ENCODE results near the gene COL9A3.
"Not testable (repeated sequence)": the region's sequence is repeated elsewhere in the genome, so short reads cannot be mapped to it uniquely, and the experiment has no call there.

The COL9A3 gene

DNA sequence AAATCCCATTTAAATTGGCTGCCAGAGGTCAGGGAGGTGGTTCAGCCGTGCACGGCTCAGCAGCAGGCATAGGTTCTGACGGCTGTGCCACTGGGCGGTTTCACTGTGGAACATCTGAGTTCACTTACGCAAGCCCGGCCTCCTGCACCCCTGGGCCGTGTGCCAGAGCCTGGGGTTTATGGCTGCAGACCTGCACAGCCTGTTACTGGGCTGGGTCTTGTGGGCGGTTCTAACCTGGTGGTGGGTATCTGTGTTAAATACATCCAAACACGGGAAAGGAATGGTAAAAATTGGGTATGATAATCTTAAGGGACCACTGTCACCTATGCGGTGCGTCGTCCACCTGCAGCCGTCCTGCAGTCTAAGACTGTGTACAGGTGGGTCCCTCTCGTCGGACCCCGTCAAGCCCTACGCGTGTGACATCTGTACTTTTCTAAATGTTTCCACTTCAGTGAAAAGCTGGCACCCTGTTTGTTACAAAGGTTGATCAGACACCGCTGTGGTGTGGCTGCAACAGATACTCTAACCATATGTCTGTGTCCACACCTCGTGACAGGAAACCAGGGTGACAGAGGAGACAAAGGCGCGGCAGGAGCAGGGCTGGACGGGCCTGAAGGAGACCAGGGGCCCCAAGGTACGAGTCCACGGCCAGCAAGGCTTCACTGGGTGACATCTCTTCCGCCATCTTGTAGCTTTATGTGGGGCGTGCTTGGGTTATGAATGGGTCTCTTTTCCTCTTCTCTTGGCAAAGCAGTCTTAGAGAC, 21.5 kb downstream of the COL9A3 start:
- peak; percentile 93 for DNase-seq

- no peak for DNase-seq
Measured at GRCh38 chr20:62839261-62839660, 22.4 kb downstream of the COL9A3 start.

DNA sequence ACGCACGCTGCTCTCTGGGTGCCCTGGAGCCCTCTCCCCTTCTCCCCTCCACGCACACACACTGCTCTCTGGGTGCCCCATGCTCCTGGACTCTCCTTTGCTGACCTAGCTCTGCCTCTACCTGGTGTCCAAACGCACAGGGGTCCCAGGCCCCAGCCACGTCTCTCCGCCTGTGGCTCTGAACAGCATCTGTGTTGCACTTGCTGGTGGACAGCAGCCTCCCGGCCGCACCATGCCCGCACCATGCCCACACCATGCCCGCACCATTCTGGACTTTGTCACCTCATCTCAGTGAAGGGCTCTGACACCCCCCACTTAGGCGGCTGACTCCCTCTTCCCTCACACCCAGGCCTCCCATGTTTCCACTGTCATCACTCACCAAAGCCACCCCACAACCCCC, 23.0 kb downstream of the COL9A3 start:
- DNase-seq = no peak

DNA sequence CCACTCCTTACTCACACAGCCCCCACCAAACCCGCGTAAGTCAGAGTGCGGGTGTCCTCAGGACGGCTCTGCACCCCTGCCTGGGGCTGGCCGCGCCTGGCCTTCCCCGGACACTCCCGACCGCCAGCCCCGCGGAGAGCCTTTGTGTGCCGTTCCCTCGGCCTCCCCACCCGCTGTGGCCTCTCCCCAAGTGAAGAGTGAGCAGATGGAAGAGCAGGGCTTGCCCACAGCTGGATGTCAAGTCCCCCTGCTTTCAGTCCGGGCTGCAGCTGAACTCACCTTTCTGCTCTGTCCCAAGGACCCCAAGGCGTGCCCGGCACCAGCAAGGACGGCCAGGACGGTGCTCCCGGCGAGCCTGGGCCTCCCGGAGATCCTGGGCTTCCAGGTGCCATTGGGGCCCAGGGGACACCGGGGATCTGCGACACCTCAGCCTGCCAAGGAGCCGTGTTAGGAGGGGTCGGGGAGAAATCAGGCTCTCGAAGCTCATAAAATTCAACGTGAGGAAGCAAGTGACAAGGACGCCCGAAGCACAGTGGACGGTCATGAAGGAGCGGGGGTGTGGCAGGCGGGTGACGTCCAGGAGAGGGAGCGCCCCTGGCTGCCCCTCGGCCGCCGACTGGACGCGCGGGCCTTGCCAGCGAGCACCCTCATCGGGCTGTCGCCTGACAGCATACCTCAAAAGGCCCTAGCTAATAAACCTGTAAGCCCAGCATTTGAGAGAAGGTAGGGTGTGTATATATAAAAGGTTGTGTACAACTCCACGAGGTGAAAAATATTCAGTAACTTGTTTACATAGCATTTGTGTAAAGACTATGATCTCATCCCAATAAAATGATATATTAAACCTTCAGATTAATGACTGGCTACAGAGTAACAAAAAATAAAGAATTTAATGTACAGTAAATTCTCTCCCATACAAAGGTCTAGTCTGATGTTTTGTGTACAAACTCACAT, 23.7 kb downstream of the COL9A3 start:
- no peak for DNase-seq

- no peak for DNase-seq
Measured at GRCh38 chr20:62841705-62842212, 24.9 kb downstream of the COL9A3 start.

GRCh38 chr20:62843656-62844055, 26.8 kb downstream of the COL9A3 start:
- DNase-seq = no peak

DNA sequence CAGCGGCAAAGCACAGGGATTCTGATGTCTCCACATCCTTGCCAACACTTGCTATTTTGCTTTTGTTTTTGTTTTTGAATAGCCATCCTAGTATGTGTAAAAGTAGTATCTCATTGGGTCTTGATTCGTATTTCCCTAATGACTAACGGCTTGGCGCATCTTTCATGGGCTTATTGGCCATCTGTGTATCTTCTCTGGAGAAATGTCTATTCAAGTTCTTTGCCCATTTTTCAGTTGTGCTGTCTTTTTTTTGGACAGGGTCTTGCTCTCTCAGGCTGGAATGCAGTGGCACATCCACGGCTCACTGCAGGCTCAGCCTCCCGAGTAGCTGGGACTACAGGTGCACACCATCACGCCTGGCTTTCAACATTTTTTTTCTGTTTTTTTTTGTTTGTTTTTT, 27.3 kb downstream of the COL9A3 start:
- no peak for DNase-seq

GRCh38 chr20:62845416-62846160, 28.7 kb downstream of the COL9A3 start:
- peak; percentile 34 for DNase-seq

- DNase-seq = peak; percentile 96
Measured at GRCh38 chr20:62846166-62846890, 29.5 kb downstream of the COL9A3 start.

DNA sequence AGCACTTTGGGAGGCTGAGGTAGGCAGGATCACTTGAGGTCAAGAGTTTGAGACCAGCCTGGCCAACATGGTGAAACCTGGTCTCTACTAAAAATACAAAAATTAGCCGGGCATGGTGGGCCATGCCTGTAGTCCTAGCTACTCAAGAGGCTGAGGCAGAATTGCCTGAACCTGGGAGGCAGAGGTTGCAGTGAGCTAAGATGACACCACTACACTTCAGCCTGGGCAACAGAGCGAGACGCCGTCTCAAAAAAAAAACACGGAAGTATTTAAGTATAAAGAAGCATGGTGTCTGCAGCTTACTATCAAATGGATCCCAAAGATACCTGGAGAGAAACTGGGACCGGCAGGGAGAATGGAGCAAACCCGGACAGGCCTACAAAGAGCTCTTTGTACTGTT, 32.1 kb downstream of the COL9A3 start:
- not testable (repeated sequence) for DNase-seq

DNA sequence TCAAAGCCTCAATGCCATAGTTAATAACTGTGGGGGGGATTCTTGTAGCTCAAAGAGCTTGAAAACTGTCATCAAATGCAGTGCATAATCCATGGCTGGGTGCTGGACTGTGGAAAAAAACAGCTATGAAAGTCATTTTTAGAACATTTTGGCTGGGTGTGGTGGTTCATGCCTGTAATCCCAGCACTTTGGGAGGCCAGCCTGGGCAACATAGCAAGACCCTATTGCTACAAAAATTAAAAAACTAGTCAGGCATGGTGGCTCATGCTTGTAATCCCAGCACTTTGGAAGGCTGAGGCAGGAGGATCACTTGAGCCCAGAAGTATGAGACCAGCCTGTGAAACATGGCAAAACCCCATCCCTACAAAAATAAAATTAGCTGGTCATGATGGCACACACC, 32.6 kb downstream of the COL9A3 start:
- no peak for DNase-seq

DNA sequence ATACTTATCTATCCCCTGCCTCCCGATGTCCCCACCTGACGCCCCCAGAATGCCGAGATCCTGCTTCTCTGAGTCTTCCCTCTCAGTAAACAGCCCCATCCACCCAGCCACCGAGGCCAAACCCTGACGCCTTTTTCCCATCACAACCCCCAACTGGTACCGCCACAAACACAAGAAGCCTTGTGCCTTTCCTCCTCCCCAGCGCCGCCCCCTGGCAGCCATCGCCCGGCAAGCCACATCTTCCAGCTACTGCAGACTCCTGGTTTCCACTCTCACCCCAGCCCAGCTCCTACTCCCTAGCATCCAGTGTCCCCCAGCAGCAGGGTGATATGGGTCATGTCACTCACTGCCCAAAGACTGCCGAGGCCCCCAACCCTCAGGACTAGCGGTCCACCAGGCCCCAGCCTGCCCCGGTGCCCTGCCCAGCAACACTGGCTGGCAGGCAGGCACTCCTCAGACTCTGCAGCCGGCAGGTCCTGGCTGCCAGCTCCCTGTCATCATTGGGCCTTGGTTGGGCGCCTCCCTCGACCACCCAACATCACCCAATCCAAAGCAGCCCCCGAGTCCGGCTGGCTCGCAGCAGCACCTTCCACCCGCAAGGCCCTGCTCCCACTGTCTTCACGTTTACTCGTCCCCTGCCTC, 33.6 kb downstream of the COL9A3 start:
- DNase-seq = no peak

DNA sequence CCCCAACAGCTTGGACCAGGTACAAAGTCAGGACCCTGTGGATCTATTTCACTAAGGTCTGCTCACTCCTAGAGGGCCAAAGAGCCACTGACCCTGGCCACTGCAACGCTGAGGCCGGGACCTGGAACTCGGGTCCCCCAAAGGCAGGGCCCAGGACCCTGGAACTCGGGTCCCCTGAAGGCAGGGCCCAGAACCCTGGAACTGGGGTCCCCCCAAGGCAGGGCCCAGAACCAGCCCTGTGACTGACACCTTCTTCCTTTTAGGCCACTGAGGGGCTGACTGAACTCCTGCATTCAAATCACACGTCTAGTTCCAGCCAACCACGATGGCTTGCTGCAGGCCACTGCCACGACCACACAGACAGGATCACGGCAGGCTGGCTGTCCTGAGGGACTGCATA, 35.3 kb downstream of the COL9A3 start:
- no peak for DNase-seq

DNA sequence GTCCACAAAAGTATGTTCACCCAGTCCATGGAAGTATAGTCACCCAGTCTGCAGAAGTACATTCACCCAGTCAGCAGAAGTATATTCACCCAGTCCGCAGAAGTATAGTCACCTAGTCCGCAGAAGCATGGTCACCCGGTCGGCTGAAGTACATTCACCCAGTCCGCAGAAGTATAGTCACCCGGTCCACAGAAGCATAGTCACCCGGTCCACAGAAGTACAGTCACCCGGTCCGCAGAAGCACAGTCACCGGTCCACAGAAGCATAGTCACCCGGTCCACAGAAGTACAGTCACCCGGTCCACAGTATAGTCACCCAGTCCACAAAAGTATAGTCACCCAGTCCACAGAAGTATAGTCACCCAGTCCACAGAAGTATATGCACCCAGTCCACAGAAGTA, 36.0 kb downstream of the COL9A3 start:
- no peak for DNase-seq

- not testable (repeated sequence) for DNase-seq
Measured at GRCh38 chr20:62853304-62853703, 36.5 kb downstream of the COL9A3 start.

GRCh38 chr20:62854121-62854520, 37.3 kb downstream of the COL9A3 start:
- DNase-seq = no peak

- DNase-seq = no peak
Measured at GRCh38 chr20:62855120-62855519, 38.3 kb downstream of the COL9A3 start.

- peak; percentile 22 for DNase-seq
Measured at GRCh38 chr20:62856931-62857619, 40.2 kb downstream of the COL9A3 start.

GRCh38 chr20:62858058-62858830, 41.4 kb downstream of the COL9A3 start:
- no peak for DNase-seq

DNA sequence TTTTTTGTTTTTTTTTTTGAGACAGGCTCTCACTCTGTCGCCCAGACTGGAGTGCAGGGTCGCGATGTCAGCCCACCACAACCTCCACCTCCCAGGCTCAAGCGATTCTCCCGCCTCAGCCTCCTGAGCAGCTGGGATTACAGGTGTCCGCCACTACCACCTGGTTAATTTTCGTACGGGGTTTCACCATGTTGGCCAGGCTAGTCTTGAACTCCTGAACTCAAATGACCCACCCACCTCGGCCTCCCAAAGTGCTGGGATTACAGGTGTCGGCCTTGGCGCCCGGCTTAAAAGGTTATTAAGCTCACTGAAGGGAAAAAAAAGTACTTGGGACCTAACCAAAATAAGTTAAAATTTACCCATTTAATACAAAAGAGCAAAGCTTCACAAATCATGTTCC, 42.9 kb downstream of the COL9A3 start:
- no peak for DNase-seq

All from NCI-H2171 (cell line).